Skeletal muscle cell (primary cell): ENCODE results near the gene ARFIP2.

Experiments used
- DNase-seq: peaks from one replicate; pipeline ENCODE4 v3.0.0-alpha.2; 2010; ENCODE audit warnings: low read depth
- H3K4me3 ChIP-seq: 2 replicates; pipeline ENCODE4 v1.5.1; 2011; ENCODE audit warnings: low read depth, mild to moderate bottlenecking, control low read depth, low read length, moderate library complexity

Gene ARFIP2

GRCh38 chr11:6485661-6486060 is 4.5 kb upstream of the ARFIP2 start:
- no peak for DNase-seq
- H3K4me3 ChIP-seq = no peak overlapping the region

GRCh38 chr11:6483015-6483414 is 1.9 kb upstream of the ARFIP2 start:
- no peak overlapping the region for H3K4me3 ChIP-seq
- DNase-seq = no peak

GRCh38 chr11:6482441-6482840 is 1.3 kb upstream of the ARFIP2 start:
- DNase-seq = no peak

GRCh38 chr11:6481924-6482275 is 769 bp upstream of the ARFIP2 start:
- peak overlapping the region; percentile 80 for H3K4me3 ChIP-seq
- DNase-seq = no peak

More at GRCh38 chr11:6482441-6482840, 1.3 kb upstream of the ARFIP2 start:
- H3K4me3 ChIP-seq = peak overlapping the region; percentile 80

- no peak for DNase-seq
Measured at GRCh38 chr11:6480299-6480914, 724 bp downstream of the ARFIP2 start.

GRCh38 chr11:6476571-6476970 is 4.6 kb downstream of the ARFIP2 start:
- no peak overlapping the region for H3K4me3 ChIP-seq
- DNase-seq = no peak

More at GRCh38 chr11:6480299-6480914, 724 bp downstream of the ARFIP2 start:
- peak overlapping the region; percentile 80 for H3K4me3 ChIP-seq

- DNase-seq = no peak
- H3K4me3 ChIP-seq = no peak overlapping the region
Measured at GRCh38 chr11:6475936-6476335, 5.2 kb downstream of the ARFIP2 start.

GRCh38 chr11:6474806-6475500 is 6.2 kb downstream of the ARFIP2 start:
- peak overlapping the region; percentile 64 for H3K4me3 ChIP-seq
- DNase-seq = no peak

- DNase-seq = no peak
- H3K4me3 ChIP-seq = peak overlapping the region; percentile 64
Measured at GRCh38 chr11:6474413-6474792, 6.7 kb downstream of the ARFIP2 start.

- peak; percentile 75 for DNase-seq
- peak within 1 kb of the TSS; percentile 88 for H3K4me3 ChIP-seq
Measured at GRCh38 chr11:6473451-6474412, 7.4 kb downstream of the ARFIP2 start, which contains the start of gene TRIM3. TSS of gene TRIM3 (minus strand) at chr11:6473941. CDS start at chr11:6465695, 8,246 bp downstream.

- H3K4me3 ChIP-seq = peak overlapping the region; percentile 88
Measured at GRCh38 chr11:6472934-6473333, 8.2 kb downstream of the ARFIP2 start.

GRCh38 chr11:6469599-6469998 is 11.5 kb downstream of the ARFIP2 start:
- H3K4me3 ChIP-seq = no peak overlapping the region
- no peak for DNase-seq

More at GRCh38 chr11:6472934-6473333, 8.2 kb downstream of the ARFIP2 start:
- no peak for DNase-seq

- H3K4me3 ChIP-seq = no peak overlapping the region
- DNase-seq = peak; percentile 68
Measured at GRCh38 chr11:6468712-6469495, 12.2 kb downstream of the ARFIP2 start.

GRCh38 chr11:6459099-6459450 is 22.1 kb downstream of the ARFIP2 start:
- no peak for DNase-seq
- no peak overlapping the region for H3K4me3 ChIP-seq

GRCh38 chr11:6458352-6459098 is 22.6 kb downstream of the ARFIP2 start:
- no peak for DNase-seq
- no peak overlapping the region for H3K4me3 ChIP-seq

GRCh38 chr11:6457581-6458320 is 23.4 kb downstream of the ARFIP2 start:
- DNase-seq = no peak
- no peak overlapping the region for H3K4me3 ChIP-seq

GRCh38 chr11:6456361-6457073 is 24.6 kb downstream of the ARFIP2 start:
- no peak for DNase-seq
- H3K4me3 ChIP-seq = no peak overlapping the region
